Measurements from ENCODE around the gene ARHGAP25.

ARHGAP25 gene

DNA sequence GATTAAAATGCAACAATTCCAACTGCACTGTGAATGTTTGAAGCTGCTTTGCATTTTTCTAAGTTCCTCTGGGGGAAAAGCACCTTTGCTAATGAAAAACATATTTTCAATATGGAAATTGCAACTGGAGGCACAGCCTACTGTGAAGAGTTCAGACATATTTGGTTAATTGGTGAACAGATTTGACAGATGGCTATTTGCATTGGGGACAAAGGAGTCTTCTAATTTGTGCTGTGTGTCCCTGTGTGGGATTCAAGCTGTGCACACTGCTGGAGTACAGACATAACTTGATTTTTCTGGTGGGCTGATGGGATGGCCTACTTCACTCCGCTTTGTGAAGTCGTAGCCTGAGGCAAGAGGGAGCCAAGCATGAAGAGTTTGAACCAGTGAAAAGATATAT is 40.7 kb upstream of the ARHGAP25 start:
- H3K4me3 ChIP-seq (ENCODE audit: low read depth, low read length): no peak overlapping the region
- TF ChIP-seq, protein P1, sequence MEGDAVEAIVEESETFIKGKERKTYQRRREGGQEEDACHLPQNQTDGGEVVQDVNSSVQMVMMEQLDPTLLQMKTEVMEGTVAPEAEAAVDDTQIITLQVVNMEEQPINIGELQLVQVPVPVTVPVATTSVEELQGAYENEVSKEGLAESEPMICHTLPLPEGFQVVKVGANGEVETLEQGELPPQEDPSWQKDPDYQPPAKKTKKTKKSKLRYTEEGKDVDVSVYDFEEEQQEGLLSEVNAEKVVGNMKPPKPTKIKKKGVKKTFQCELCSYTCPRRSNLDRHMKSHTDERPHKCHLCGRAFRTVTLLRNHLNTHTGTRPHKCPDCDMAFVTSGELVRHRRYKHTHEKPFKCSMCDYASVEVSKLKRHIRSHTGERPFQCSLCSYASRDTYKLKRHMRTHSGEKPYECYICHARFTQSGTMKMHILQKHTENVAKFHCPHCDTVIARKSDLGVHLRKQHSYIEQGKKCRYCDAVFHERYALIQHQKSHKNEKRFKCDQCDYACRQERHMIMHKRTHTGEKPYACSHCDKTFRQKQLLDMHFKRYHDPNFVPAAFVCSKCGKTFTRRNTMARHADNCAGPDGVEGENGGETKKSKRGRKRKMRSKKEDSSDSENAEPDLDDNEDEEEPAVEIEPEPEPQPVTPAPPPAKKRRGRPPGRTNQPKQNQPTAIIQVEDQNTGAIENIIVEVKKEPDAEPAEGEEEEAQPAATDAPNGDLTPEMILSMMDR (IDR thresholded peaks at IDR 0.05; ENCODE audit: low read depth, low read length): no peak

DNA sequence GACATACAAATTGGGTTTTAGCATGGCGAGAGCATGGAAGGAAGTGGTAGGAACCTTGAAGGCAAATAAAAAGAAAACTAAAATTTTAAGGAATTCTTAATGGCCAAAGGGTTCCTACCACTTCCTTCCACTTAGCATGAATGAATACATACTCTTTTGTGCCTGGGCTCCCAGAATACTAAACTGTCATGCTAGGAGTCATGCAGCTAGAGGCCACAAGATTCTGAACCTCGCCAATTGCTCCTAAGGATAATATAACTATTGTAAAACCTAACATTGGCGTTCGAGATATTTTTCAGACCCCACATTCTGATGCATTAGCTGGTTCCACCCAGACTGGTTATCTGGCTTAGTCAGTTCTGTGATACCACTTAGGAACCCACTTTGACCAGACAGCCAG is 38.6 kb upstream of the ARHGAP25 start:
- no peak overlapping the region for H3K4me3 ChIP-seq (ENCODE audit: low read depth, low read length)
- TF ChIP-seq, protein P1 (IDR thresholded peaks at IDR 0.05; ENCODE audit: low read depth, low read length): no peak

DNA sequence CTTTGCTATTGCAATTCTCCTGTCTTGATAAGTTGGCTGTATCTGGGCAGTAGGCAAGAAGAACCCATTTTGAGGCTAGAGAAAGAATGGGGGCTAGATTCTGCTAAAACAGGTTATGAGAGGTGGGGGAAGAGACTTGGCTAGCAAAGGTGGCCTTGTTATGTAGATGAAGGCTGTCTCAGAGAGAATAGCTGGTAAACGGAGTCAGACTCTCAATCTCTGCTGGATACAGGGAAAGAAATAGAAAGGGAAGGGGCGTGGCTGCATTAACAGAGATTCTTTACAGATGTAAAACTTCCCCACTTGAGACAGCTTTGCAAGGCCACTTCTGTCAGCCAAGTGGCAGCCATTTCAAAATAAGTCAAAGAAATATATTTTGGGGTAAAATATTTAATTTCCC is 38.1 kb upstream of the ARHGAP25 start:
- TF ChIP-seq, protein P1 (IDR thresholded peaks at IDR 0.05; ENCODE audit: low read depth, low read length): no peak
- no peak overlapping the region for H3K4me3 ChIP-seq (ENCODE audit: low read depth, low read length)

DNA sequence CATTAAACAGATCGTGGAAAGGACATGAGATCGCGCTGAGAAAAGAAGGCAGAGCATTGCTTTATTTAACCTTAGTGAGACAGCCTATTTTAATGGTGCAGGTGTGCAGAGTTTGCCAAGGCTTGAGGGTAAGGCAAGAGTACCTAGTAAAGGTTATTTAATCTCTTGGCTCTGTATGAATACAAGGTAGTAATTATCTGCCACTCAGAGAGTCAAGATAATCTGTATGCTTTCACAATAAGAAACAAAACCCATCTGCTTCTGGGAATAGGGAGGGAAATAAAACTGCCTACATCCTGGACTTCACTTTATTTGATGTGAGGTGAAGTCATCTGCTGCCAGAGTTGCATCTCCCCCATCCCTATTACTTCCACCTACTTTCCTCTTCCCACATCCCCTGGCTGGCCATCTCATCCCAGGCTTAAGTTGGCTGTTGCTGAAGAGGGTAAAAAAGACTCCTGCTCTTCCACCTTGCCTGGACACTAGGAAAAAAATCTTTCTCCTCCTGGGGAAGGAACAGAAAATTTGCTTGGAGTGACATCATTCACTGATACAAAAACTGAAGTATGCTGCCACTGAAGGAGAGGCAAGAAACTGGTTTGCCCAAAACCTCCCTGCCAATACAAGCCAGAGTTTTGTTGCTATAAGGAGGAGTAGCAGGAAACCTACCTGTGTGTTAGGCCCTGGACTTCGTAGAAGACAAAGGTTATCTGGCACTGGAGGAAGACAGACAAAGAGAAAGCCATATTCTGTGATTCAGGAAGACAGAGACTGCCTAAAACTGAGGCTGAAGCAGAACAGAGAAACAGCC is 35.8 kb upstream of the ARHGAP25 start:
- no peak overlapping the region for H3K4me3 ChIP-seq (ENCODE audit: low read depth, low read length)
- TF ChIP-seq, protein P1 (IDR thresholded peaks at IDR 0.05; ENCODE audit: low read depth, low read length): no peak

DNA sequence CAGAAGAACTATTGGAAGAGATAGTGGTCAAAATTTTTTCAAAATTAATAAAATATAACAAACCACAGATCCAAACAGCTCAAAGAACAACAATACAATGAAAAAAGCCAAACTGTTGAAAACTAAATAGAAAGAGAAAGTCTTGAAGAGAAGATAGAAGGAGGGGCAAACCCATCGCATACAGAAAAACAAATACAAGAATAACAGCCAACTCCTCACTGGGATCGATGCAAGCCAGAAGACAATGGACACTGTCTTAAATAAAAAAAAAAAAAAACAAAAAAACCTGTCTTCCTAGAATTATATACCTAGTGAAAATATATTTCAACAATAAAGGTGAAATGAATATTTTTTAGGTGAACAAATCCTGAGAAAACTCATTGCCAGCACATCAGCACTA is 34.1 kb upstream of the ARHGAP25 start:
- no peak overlapping the region for H3K4me3 ChIP-seq (ENCODE audit: low read depth, low read length)
- TF ChIP-seq, protein P1 (IDR thresholded peaks at IDR 0.05; ENCODE audit: low read depth, low read length): no peak

DNA sequence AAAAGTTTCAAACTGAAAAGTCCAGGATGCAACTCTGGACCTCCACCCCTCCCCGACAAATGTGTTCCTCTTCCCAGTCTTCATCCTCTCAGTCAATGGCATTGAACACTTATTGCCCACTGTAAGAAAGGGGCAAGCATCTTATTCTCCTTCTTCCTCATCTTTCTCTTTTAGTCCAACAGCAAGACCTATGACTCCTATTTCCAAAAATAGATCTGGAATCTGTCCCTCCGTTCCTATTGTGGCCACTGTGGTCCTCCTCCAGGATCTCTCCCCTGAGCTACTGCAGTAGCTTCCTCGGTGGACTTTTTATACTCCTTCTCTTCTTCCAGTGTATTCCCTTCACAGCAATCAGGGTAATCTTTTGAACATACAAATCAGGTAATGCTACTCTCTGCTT is 28.0 kb upstream of the ARHGAP25 start:
- no peak overlapping the region for H3K4me3 ChIP-seq (ENCODE audit: low read depth, low read length)
- TF ChIP-seq, protein P1 (IDR thresholded peaks at IDR 0.05; ENCODE audit: low read depth, low read length): no peak

DNA sequence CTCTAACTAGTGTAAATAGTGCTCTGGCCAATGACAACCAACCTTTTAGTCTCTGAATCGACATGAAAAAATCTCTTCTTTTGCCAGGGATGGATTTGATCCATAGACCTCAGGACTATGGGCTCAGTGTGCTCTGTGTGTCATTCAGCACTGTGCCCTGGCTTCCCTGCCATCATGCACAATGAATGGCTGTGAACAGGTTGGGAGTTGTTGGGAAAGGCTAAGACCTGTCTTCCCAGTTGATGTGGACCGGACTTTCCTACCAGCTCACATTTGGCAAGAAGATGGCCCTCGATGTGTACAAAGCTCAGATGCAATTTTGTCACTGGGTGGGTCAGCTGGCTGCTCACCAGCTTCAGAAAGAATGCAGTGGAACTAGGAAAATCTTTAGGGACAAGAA is 26.0 kb upstream of the ARHGAP25 start:
- TF ChIP-seq, protein P1 (IDR thresholded peaks at IDR 0.05; ENCODE audit: low read depth, low read length): no peak
- H3K4me3 ChIP-seq (ENCODE audit: low read depth, low read length): no peak overlapping the region
